Progenitor cell of endocrine pancreas (in vitro differentiated cells): ENCODE measurements around the gene NDP. TPM values are rescaled to one million over a fixed set of nuclear protein-coding genes. Genes with fewer than 3 reads are reported as not detected.
"Not testable (repeated sequence)": the region's sequence is repeated elsewhere in the genome, so short reads cannot be mapped to it uniquely, and the experiment has no call there.

Experiments used
- DNase-seq: peaks from one replicate; pipeline ENCODE4 v3.0.0; 2021; ENCODE audit warnings: low spot score; ENCODE audit not compliant: unreplicated experiment
- H3K27ac Mint-ChIP-seq: 2 replicates; pipeline ENCODE4 v1.8.0; 2021; ENCODE audit warnings: mild to moderate bottlenecking, moderate library complexity, mixed read lengths
- H3K27me3 Mint-ChIP-seq: 2 replicates; pipeline ENCODE4 v1.8.0; 2021; ENCODE audit warnings: mixed read lengths
- H3K36me3 Mint-ChIP-seq: 2 replicates; pipeline ENCODE4 v1.8.0; 2022; ENCODE audit warnings: mixed read lengths; ENCODE audit not compliant: insufficient read depth
- H3K4me1 Mint-ChIP-seq: 2 replicates; pipeline ENCODE4 v1.8.0; 2021; ENCODE audit warnings: low read depth, mixed read lengths
- H3K4me3 Mint-ChIP-seq: 2 replicates; pipeline ENCODE4 v1.8.0; 2021; ENCODE audit warnings: low read depth, mild to moderate bottlenecking, moderate library complexity, mixed read lengths
- H3K9me3 Mint-ChIP-seq: 2 replicates; pipeline ENCODE4 v1.8.0; 2021; ENCODE audit warnings: low read depth, mixed read lengths
- total RNA-seq: library from RNA; stranded (reverse); gene quantifications from 2 replicates; pipeline ENCODE4 v1.2.1, GENCODE V29; 2021
- TF ChIP-seq, protein P1 (sequence below): fragments of 200-600 bp; sonication (generic); IDR thresholded peaks from one replicate; pipeline ENCODE4 v1.5.0; 2021; ENCODE audit warnings: antibody characterized with exemption, mild to moderate bottlenecking; ENCODE audit not compliant: unreplicated experiment

Gene NDP
- total RNA-seq, 1 donor from 2014 or later, result not detected

DNA sequence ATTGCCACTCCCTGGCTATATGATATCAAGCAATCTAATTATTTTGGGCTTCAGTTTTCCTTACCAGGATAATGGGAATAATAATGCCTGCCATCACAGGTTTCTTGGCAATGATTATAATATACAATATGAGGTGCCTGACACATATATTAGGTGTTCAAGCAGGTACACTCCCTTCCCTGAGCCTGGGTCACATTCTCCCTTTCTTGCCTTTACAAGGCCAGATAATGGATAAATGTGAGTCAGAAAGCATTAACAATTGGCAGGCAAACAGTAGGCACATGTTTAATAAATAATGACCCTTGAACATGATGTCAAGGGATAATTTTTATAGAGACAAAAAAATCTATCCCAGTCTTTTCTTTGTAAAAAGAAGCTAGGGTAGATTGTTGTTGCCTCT is 17.2 kb downstream of the NDP start:
- H3K4me3 Mint-ChIP-seq, result no peak overlapping the region
- H3K36me3 Mint-ChIP-seq, result no peaks in the 10 kb centered on the region
- peaks cover 3% of the 10 kb centered on the region for H3K4me1 Mint-ChIP-seq
- peaks cover 5% of the 10 kb centered on the region for H3K27me3 Mint-ChIP-seq
- TF ChIP-seq, protein P1, sequence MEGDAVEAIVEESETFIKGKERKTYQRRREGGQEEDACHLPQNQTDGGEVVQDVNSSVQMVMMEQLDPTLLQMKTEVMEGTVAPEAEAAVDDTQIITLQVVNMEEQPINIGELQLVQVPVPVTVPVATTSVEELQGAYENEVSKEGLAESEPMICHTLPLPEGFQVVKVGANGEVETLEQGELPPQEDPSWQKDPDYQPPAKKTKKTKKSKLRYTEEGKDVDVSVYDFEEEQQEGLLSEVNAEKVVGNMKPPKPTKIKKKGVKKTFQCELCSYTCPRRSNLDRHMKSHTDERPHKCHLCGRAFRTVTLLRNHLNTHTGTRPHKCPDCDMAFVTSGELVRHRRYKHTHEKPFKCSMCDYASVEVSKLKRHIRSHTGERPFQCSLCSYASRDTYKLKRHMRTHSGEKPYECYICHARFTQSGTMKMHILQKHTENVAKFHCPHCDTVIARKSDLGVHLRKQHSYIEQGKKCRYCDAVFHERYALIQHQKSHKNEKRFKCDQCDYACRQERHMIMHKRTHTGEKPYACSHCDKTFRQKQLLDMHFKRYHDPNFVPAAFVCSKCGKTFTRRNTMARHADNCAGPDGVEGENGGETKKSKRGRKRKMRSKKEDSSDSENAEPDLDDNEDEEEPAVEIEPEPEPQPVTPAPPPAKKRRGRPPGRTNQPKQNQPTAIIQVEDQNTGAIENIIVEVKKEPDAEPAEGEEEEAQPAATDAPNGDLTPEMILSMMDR, result no peak
- H3K27ac Mint-ChIP-seq, result no peak overlapping the region
- no peak for DNase-seq
- peaks cover 13% of the 10 kb centered on the region for H3K9me3 Mint-ChIP-seq

DNA sequence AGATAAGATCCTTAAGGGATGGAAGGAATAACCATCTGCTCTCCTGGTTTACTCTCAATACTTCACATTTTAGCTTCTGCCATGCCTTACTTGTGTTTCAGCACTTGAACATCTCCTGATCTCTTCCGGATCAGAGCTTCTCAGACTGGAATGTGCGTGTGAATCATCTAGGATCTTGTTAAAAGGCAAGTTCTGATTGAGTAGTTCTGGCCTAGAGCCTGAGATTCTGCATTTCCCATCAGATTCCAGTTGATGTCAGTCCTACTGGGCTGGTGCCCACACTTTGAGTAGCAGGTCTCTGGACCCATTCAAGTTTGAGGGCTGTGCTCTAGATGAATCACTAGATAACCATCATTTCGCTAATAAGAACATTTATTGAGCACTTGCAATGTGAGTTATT is 20.0 kb downstream of the NDP start:
- TF ChIP-seq, protein P1, result no peak
- DNase-seq, result no peak
- no peaks in the 10 kb centered on the region for H3K36me3 Mint-ChIP-seq
- H3K4me3 Mint-ChIP-seq, result no peak overlapping the region
- H3K27ac Mint-ChIP-seq, result no peak overlapping the region
- H3K27me3 Mint-ChIP-seq, result peaks cover 17% of the 10 kb centered on the region
- H3K4me1 Mint-ChIP-seq, result no peaks in the 10 kb centered on the region
- H3K9me3 Mint-ChIP-seq, result peaks cover 13% of the 10 kb centered on the region

DNA sequence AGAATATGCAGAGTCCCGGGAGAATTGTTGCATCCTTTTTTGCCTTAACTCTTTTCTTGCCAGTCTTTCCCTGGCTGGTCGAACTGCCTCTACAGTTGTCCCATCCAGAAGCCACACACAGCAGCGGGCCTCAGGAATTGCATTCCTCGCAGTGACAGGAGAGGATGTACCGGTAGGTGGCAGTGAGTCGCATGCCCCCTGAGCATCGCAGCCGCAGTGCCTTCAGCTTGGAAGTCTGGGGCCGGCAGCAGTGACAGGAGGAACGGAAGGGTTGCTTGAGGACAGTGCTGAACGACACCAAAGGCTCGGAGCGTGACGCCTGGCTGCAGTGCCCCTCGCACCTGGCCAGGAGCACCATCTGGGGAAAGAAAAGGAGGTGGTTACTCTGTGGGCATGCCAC is 23.5 kb downstream of the NDP start:
- H3K4me1 Mint-ChIP-seq, result no peaks in the 10 kb centered on the region
- H3K27ac Mint-ChIP-seq, result no peak overlapping the region
- peaks cover 13% of the 10 kb centered on the region for H3K9me3 Mint-ChIP-seq
- peak; percentile 16 for DNase-seq
- peaks cover 17% of the 10 kb centered on the region for H3K27me3 Mint-ChIP-seq
- TF ChIP-seq, protein P1, result peak; percentile 58
- H3K4me3 Mint-ChIP-seq, result no peak overlapping the region
- H3K36me3 Mint-ChIP-seq, result no peaks in the 10 kb centered on the region

DNA sequence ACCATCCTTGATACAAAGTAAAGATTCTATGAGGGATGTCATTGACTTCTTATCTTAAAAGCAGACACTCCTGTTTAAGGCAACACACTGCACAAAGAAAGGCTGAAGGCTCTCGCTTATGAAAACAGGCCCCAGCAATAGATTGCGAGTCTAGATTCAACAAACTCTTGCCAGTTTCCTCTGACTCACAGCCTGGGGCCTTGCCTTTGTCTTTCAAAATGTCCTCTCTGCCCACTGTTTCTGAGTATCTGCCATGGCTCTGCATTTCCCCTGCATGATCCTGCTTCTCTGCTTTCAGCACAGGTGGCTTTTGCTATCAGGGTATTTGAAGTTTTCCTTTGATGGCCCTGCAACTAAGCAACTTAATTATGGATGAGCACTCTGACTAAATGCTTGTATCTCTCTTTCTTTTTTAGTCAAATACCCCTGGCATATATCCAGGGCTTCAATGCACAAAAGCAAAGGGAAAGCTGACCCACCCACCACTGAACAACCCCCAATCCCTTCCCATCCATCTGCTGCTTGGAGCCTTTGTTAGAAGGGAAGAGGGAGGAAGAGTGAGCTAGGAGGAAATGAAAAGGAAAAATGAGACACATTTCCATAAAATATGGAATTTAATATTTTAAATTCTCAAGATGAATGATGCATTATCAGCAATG is 32.2 kb downstream of the NDP start:
- Mint-ChIP-seq H3K4me3 (no peak overlapping the region), H3K4me1 (no peaks in the 10 kb centered on the region), H3K36me3 (no peaks in the 10 kb centered on the region), H3K27ac (no peak overlapping the region), H3K9me3 (peaks cover 7% of the 10 kb centered on the region), H3K27me3 (no peaks in the 10 kb centered on the region)
- DNase-seq, result no peak
- TF ChIP-seq, protein P1, result no peak

DNA sequence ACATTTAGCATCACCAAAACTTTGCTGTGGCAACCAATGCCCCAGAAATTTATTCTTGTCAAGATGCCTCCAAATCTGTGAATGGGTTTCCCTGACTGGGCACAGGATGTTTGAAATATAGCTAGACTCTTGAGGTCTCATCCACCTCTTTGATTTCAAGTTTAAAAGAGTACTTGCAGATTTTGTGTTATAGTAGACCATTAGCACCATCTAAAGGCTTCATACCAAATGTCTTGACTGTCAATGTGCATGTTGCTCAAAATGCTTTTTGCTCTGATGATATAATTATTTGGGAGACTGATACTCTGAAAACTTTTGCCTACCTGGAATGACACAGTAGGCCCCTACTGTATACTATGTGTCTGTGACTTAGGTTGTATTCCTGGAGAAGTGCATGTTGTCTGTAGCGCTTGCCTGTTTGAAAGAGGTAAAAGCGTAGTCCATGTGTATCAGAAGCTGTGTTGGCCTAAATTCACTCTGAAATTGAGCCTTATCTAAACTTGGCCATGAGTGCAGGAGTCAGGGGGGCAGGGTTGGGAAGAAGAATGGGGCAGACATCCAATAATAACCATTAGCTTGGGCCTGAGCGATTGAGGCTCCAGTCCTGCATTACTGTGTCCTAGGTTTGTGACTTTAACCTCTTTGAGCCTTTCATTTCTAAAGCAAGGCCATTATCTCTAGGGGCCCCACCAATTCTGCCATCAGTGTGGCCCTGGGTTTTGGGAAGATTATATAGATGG is 33.8 kb downstream of the NDP start:
- Mint-ChIP-seq H3K4me1 (no peaks in the 10 kb centered on the region), H3K4me3 (no peak overlapping the region), H3K27me3 (no peaks in the 10 kb centered on the region), H3K27ac (no peak overlapping the region), H3K9me3 (peaks cover 7% of the 10 kb centered on the region), H3K36me3 (no peaks in the 10 kb centered on the region)
- TF ChIP-seq, protein P1, result no peak
- no peak for DNase-seq

DNA sequence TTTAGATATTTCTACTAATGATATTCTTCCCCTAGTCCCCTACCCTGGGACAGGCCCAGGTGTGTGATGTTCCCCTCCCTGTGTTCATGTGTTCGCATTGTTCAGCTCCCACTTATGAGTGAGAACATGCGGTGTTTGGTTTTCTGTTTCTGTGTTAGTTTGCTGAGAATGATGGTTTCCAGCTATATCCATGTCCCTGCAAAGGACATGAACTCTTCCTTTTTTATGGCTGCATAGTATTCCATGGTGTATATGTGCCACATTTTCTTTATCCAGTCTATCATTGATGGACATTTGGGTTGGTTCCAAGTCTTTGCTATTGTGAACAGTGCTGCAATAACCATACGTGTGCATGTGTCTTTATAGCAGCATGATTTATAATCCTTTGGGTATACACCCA is 51.2 kb downstream of the NDP start:
- H3K27me3 Mint-ChIP-seq, H3K36me3 Mint-ChIP-seq, H3K27ac Mint-ChIP-seq, DNase-seq, H3K4me1 Mint-ChIP-seq, H3K4me3 Mint-ChIP-seq: not testable (repeated sequence)
- peaks cover 46% of the 10 kb centered on the region for H3K9me3 Mint-ChIP-seq

DNA sequence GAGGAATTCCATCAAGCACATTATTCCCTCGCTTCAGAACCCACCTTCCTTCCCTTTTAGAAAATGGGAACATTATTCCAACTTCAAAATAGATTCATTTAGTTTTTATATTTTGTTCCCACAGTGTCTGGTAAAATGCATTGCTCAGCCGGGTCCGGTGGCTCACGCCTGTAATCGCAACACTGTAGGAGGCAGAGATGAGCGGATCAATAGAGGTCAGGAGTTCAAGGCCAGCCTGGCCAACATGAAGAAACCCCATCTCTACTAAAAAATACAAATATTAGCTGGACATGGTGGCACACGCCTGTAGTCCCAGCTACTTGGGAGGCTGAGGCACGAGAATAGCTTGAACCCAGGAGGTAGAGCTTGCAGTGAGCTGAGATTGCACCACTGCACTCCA is 62.4 kb downstream of the NDP start:
- DNase-seq, H3K27me3 Mint-ChIP-seq, H3K27ac Mint-ChIP-seq, H3K36me3 Mint-ChIP-seq, H3K4me1 Mint-ChIP-seq, H3K4me3 Mint-ChIP-seq: not testable (repeated sequence)
- peaks cover 11% of the 10 kb centered on the region for H3K9me3 Mint-ChIP-seq
